Astrocyte (in vitro differentiated cells and primary cell): Measurements from ENCODE around the gene SF3A2. TPM values are rescaled to one million over a fixed set of nuclear protein-coding genes. Genes with fewer than 3 reads are reported as not detected.

ENCODE experiments used
- DNase-seq: peaks from one replicate; pipeline ENCODE4 v3.0.0-alpha.2; 2010; ENCODE audit warnings: low read depth
- FAIRE-seq: peaks from 2 replicates; lab custom pipeline; 2011; peaks lifted over from hg19 to GRCh38; lab: Jason Lieb, UNC
- H2AFZ ChIP-seq: 2 replicates; pipeline ENCODE4 v1.6.0; 2012; ENCODE audit warnings: low read depth, low read length, inconsistent platforms
- H3K27ac ChIP-seq: 2 replicates; pipeline ENCODE4 v1.5.1; 2011; ENCODE audit warnings: low read depth, low read length, inconsistent platforms
- H3K27me3 ChIP-seq: 2 replicates; pipeline ENCODE4 v1.6.0; 2011; ENCODE audit warnings: low read length, inconsistent platforms; ENCODE audit not compliant: insufficient read depth
- H3K36me3 ChIP-seq: 2 replicates; pipeline ENCODE4 v1.5.1; 2011; ENCODE audit warnings: low read length, inconsistent platforms; ENCODE audit not compliant: insufficient read depth
- H3K4me1 ChIP-seq: 2 replicates; pipeline ENCODE4 v1.5.1; 2011; ENCODE audit warnings: low read length, inconsistent platforms; ENCODE audit not compliant: insufficient read depth
- H3K4me2 ChIP-seq: 2 replicates; pipeline ENCODE4 v1.6.0; 2012; ENCODE audit warnings: low read length, inconsistent platforms
- H3K4me3 ChIP-seq: 2 replicates; pipeline ENCODE4 v1.5.1; 2011; ENCODE audit warnings: low read depth, mild to moderate bottlenecking, low read length, inconsistent platforms; ENCODE audit not compliant: insufficient read depth
- H3K79me2 ChIP-seq: 2 replicates; pipeline ENCODE4 v1.6.0; 2012; ENCODE audit warnings: mild to moderate bottlenecking, low read length, inconsistent platforms; ENCODE audit not compliant: insufficient read depth
- H3K9ac ChIP-seq: 2 replicates; pipeline ENCODE4 v1.6.0; 2012; ENCODE audit warnings: mild to moderate bottlenecking, low read length, inconsistent platforms
- H3K9me3 ChIP-seq: 2 replicates; pipeline ENCODE4 v1.5.1; 2012; ENCODE audit warnings: low read depth, mild to moderate bottlenecking, low read length, inconsistent platforms; ENCODE audit not compliant: insufficient read depth
- H4K20me1 ChIP-seq: 2 replicates; pipeline ENCODE4 v1.6.0; 2012; ENCODE audit warnings: low read length, inconsistent platforms; ENCODE audit not compliant: insufficient read depth
- H3K27ac Mint-ChIP-seq: one replicate; pipeline ENCODE4 v1.8.0; 2021; ENCODE audit warnings: mild to moderate bottlenecking, mixed read lengths; ENCODE audit not compliant: unreplicated experiment
- H3K27me3 Mint-ChIP-seq: one replicate; pipeline ENCODE4 v1.8.0; 2021; ENCODE audit warnings: low read depth, mixed read lengths; ENCODE audit not compliant: unreplicated experiment
- H3K36me3 Mint-ChIP-seq: one replicate; pipeline ENCODE4 v1.8.0; 2021; ENCODE audit warnings: low read depth, mixed read lengths; ENCODE audit not compliant: unreplicated experiment
- H3K4me1 Mint-ChIP-seq: one replicate; pipeline ENCODE4 v1.8.0; 2021; ENCODE audit warnings: low read depth, mixed read lengths; ENCODE audit not compliant: unreplicated experiment
- H3K4me3 Mint-ChIP-seq: one replicate; pipeline ENCODE4 v1.8.0; 2021; ENCODE audit warnings: mild to moderate bottlenecking, moderate library complexity, mixed read lengths; ENCODE audit not compliant: unreplicated experiment
- H3K9me3 Mint-ChIP-seq: one replicate; pipeline ENCODE4 v1.8.0; 2021; ENCODE audit warnings: mild to moderate bottlenecking, mixed read lengths; ENCODE audit not compliant: unreplicated experiment
- EZH2 ChIP-seq: IDR thresholded peaks from 2 replicates; pipeline ENCODE4 v1.6.1; 2012; ENCODE audit warnings: mild to moderate bottlenecking, low read length, inconsistent platforms; ENCODE audit not compliant: insufficient read depth
- total RNA-seq: library from RNA; stranded (reverse); gene quantifications from 2 replicates; pipeline ENCODE4 v1.2.1, GENCODE V29; 2021
- TF ChIP-seq, protein P1 (sequence below): IDR thresholded peaks from 2 replicates; pipeline ENCODE4 v1.5.1; 2011; ENCODE audit warnings: low read depth, mild to moderate bottlenecking, inconsistent platforms, low read length, moderate library complexity; ENCODE audit not compliant: insufficient read depth

The SF3A2 gene
- total RNA-seq, 1 donor from 2014 or later, result 83.2 TPM

DNA sequence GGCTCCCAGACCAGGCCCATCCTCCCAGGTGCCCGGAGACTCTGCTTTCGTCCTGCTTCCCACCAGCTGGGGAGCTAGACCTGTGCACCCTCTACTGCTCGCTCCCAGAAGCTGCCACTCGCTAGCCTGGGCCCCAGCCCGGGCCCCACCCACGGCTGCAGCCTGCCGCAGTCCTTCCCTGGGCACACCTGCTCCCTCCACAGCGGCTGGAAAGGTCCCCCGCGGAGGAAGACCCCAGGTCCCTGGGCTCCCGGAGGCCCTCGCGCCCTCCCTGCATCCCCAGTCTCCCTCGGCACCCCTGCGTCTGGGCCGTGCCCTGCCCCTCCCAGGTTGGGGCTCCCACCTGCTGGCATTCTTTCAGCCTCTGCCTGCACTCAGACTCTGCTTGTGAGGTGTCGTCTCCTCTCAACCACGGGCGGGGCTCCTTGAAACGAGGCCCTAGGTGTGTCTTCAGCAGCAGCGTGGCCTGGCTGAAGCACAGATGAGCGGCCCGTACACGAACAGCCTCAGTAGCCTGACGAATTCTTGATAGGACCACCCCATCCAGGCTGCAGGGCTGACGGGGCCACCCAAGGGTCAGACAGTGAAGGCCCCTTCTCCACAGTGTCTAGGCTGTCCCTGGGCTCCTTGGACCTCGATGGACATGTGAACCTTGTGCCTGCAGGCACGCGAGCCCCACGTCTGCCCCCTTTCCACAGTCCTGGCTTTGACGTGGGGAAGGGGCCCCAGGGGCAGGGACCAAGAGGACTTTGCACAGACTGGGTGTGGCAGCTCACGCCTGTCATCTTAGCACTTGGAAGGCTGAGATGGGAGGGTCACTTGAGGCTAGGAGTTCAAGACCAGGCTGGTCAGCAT lies 44.9 kb upstream of the SF3A2 start:
- no peak overlapping the region for H3K9ac ChIP-seq
- no peaks in the 10 kb centered on the region for H3K9me3 Mint-ChIP-seq
- H3K4me3 ChIP-seq, result no peak overlapping the region
- no peaks in the 10 kb centered on the region for H3K27me3 Mint-ChIP-seq
- no peak overlapping the region for H2AFZ ChIP-seq
- FAIRE-seq, result no peak
- H3K4me1 ChIP-seq, result peaks cover 8% of the 10 kb centered on the region
- H3K27me3 ChIP-seq, result no peaks in the 10 kb centered on the region
- no peak overlapping the region for H3K27ac ChIP-seq
- peaks cover 9% of the 10 kb centered on the region for H3K36me3 ChIP-seq
- H3K4me2 ChIP-seq, result no peak overlapping the region
- no peaks in the 10 kb centered on the region for H3K9me3 ChIP-seq
- peaks cover 84% of the 10 kb centered on the region for H3K79me2 ChIP-seq
- H3K4me1 Mint-ChIP-seq, result peaks cover 8% of the 10 kb centered on the region
- no peak overlapping the region for H3K27ac Mint-ChIP-seq
- peaks cover 11% of the 10 kb centered on the region for H3K36me3 Mint-ChIP-seq
- H3K4me3 Mint-ChIP-seq, result no peak overlapping the region
- TF ChIP-seq EZH2, result no peak
- TF ChIP-seq, protein P1, sequence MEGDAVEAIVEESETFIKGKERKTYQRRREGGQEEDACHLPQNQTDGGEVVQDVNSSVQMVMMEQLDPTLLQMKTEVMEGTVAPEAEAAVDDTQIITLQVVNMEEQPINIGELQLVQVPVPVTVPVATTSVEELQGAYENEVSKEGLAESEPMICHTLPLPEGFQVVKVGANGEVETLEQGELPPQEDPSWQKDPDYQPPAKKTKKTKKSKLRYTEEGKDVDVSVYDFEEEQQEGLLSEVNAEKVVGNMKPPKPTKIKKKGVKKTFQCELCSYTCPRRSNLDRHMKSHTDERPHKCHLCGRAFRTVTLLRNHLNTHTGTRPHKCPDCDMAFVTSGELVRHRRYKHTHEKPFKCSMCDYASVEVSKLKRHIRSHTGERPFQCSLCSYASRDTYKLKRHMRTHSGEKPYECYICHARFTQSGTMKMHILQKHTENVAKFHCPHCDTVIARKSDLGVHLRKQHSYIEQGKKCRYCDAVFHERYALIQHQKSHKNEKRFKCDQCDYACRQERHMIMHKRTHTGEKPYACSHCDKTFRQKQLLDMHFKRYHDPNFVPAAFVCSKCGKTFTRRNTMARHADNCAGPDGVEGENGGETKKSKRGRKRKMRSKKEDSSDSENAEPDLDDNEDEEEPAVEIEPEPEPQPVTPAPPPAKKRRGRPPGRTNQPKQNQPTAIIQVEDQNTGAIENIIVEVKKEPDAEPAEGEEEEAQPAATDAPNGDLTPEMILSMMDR, result no peak
- H4K20me1 ChIP-seq, result peaks cover 61% of the 10 kb centered on the region
- no peak for DNase-seq

DNA sequence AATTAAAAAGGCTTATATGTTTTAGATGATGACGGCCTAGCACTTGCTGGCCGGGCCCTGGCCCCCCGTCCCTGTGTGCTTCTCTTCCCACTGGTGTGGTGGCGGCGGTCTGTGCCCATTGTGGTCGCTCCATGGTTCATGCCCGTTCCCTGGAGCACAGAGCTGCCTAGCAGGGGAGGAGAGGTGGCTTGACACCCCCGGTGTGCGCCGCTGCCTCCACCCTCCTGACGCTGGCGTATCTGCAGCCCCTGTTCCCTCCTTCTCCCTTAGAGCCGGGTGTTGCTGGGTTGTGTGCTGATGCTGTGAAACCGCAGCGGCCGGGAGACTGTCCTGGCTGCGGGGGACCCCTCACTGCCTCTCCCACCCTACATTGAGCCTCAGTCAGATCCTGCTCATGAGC lies 43.8 kb upstream of the SF3A2 start:
- peaks cover 2% of the 10 kb centered on the region for H3K4me1 ChIP-seq
- peaks cover 65% of the 10 kb centered on the region for H4K20me1 ChIP-seq
- no peaks in the 10 kb centered on the region for H3K27me3 Mint-ChIP-seq
- no peak overlapping the region for H3K4me3 Mint-ChIP-seq
- H2AFZ ChIP-seq, result no peak overlapping the region
- no peaks in the 10 kb centered on the region for H3K27me3 ChIP-seq
- H3K36me3 ChIP-seq, result peaks cover 6% of the 10 kb centered on the region
- no peaks in the 10 kb centered on the region for H3K4me1 Mint-ChIP-seq
- no peak overlapping the region for H3K4me3 ChIP-seq
- FAIRE-seq (no peak), DNase-seq (no peak)
- peaks cover 11% of the 10 kb centered on the region for H3K36me3 Mint-ChIP-seq
- no peak overlapping the region for H3K27ac Mint-ChIP-seq
- peaks cover 84% of the 10 kb centered on the region for H3K79me2 ChIP-seq
- no peak overlapping the region for H3K27ac ChIP-seq
- no peaks in the 10 kb centered on the region for H3K9me3 ChIP-seq
- H3K4me2 ChIP-seq, result no peak overlapping the region
- no peaks in the 10 kb centered on the region for H3K9me3 Mint-ChIP-seq
- no peak overlapping the region for H3K9ac ChIP-seq
- TF ChIP-seq, protein P1, result no peak
- no peak for TF ChIP-seq EZH2

DNA sequence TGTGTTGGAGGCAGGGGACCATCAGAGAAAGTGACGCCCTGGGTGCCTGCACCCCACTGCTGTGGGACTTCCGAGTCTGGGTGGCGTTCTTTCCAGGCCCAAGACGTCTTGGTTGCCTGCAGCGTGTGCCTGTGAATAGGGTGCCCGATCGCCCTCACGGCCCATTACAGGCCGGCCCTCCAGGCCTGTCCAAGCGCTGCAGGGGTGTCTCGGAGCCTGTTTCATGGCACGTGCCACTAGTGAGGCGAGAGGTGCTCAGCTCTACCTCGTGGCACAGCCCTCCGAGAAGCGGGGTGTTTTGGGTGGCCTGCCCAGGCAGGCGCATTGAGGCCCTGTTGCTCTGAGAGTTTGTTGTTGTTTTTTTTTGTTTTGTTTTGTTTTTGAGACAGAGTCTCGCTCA lies 42.8 kb upstream of the SF3A2 start:
- no peak overlapping the region for H2AFZ ChIP-seq
- DNase-seq (no peak), FAIRE-seq (no peak)
- H3K36me3 Mint-ChIP-seq, result peaks cover 14% of the 10 kb centered on the region
- H3K27ac Mint-ChIP-seq, result no peak overlapping the region
- H3K36me3 ChIP-seq, result peaks cover 6% of the 10 kb centered on the region
- H3K9me3 Mint-ChIP-seq, result no peaks in the 10 kb centered on the region
- H3K27me3 Mint-ChIP-seq, result no peaks in the 10 kb centered on the region
- no peak overlapping the region for H3K27ac ChIP-seq
- H3K9me3 ChIP-seq, result no peaks in the 10 kb centered on the region
- no peak overlapping the region for H3K4me3 Mint-ChIP-seq
- no peaks in the 10 kb centered on the region for H3K27me3 ChIP-seq
- H3K4me1 ChIP-seq, result no peaks in the 10 kb centered on the region
- H3K4me1 Mint-ChIP-seq, result no peaks in the 10 kb centered on the region
- H3K79me2 ChIP-seq, result peaks cover 87% of the 10 kb centered on the region
- no peak overlapping the region for H3K9ac ChIP-seq
- no peak overlapping the region for H3K4me2 ChIP-seq
- TF ChIP-seq, protein P1, result no peak
- no peak for TF ChIP-seq EZH2
- H3K4me3 ChIP-seq, result no peak overlapping the region
- H4K20me1 ChIP-seq, result peaks cover 70% of the 10 kb centered on the region
